GM12878 (cell line): ENCODE measurements around the gene ARHGAP12. TPM values are rescaled to one million over a fixed set of nuclear protein-coding genes. Genes with fewer than 3 reads are reported as not detected.
A peak's percentile ranks its signal among the peaks of the same experiment; 100 is the strongest.

Source experiments
- ATAC-seq: fragments of 200-7000 bp; cut with Tn5 transposase; 3 replicates; pipeline ENCODE4 v1.9.1; 2020; ENCODE audit warnings: mild to moderate bottlenecking, moderate library complexity
- BruUV-seq: library from RNA; stranded (reverse); fragments of 400-500 nt; replicated peaks from 2 replicates; lab custom pipeline; 2021; lab: Mats Ljungman, UMichigan
- CTCF ChIA-PET: fragments of 300-600 bp; sonication (Branson Sonifier 250); formaldehyde crosslinking; extraction: SDS; loops from one replicate; lab custom pipeline; 2021; ENCODE audit warnings: inconsistent platforms; lab: Yijun Ruan, JAX
- POLR2A ChIA-PET: fragments of 350-600 bp; formaldehyde crosslinking; extraction: SDS; loops from one replicate; lab custom pipeline; 2021; ENCODE audit warnings: inconsistent platforms; lab: Charles Lee
- RAD21 ChIA-PET: fragments of 300-600 bp; sonication (Branson Sonifier 250); formaldehyde crosslinking; loops from one replicate; lab custom pipeline; 2023; ENCODE audit warnings: antibody characterized with exemption; ENCODE audit not compliant: unreplicated experiment; lab: Charles Lee
- SMC1A ChIA-PET: fragments of 300-600 bp; sonication (Branson Sonifier 250); formaldehyde crosslinking; loops from one replicate; lab custom pipeline; 2023; ENCODE audit not compliant: unreplicated experiment, uncharacterized antibody; lab: Charles Lee
- DNase-seq: peaks from one replicate; pipeline ENCODE4 v3.0.0-alpha.2; 2011; ENCODE audit warnings: low read depth, low spot score
- FAIRE-seq: peaks from 3 replicates; lab custom pipeline; 2011; peaks lifted over from hg19 to GRCh38; lab: Jason Lieb, UNC
- H2AFZ ChIP-seq: 2 replicates; pipeline ENCODE4 v1.6.0; 2011; ENCODE audit warnings: low read depth, low read length, control low read depth; ENCODE audit not compliant: control insufficient read depth
- H3K27ac ChIP-seq: 2 replicates; pipeline ENCODE4 v1.5.1; 2011; ENCODE audit warnings: control low read depth; ENCODE audit not compliant: control insufficient read depth, insufficient read depth
- H3K27me3 ChIP-seq, 2 experiments: replicated peaks in 1 of 2; 2 replicates each; pipeline versions ENCODE4 v1.6.0 to v1.6.1; 2011; ENCODE audit warnings: low read length in 1 of 2; ENCODE audit not compliant: control insufficient read depth in 2 of 2, insufficient read depth in 2 of 2
- H3K36me3 ChIP-seq, 2 experiments: 2 replicates each; pipeline ENCODE4 v1.5.1; 2011; ENCODE audit warnings: low read length in 1 of 2; ENCODE audit not compliant: control insufficient read depth in 2 of 2, insufficient read depth in 2 of 2
- H3K4me1 ChIP-seq: 2 replicates; pipeline ENCODE4 v1.6.1; 2011; ENCODE audit warnings: mild to moderate bottlenecking, low read length, moderate library complexity, mixed read lengths; ENCODE audit not compliant: control insufficient read depth, insufficient read depth
- H3K4me2 ChIP-seq: 2 replicates; pipeline ENCODE4 v1.6.0; 2011; ENCODE audit warnings: control low read depth; ENCODE audit not compliant: control insufficient read depth, insufficient read depth
- H3K4me3 ChIP-seq: fragments of 200-600 bp; sonication (generic); 2 replicates; pipeline ENCODE4 v1.5.1; 2016
- H3K79me2 ChIP-seq: 2 replicates; pipeline ENCODE4 v1.6.0; 2011; ENCODE audit warnings: low read length; ENCODE audit not compliant: control insufficient read depth, insufficient read depth
- H3K9ac ChIP-seq: 2 replicates; pipeline ENCODE4 v1.8.0; 2011; ENCODE audit warnings: low read length, control low read depth, mixed read lengths; ENCODE audit not compliant: control insufficient read depth, insufficient read depth
- H3K9me3 ChIP-seq: replicated peaks from 3 replicates; pipeline ENCODE4 v1.5.1; 2011; ENCODE audit warnings: mild to moderate bottlenecking, low read length; ENCODE audit not compliant: control insufficient read depth, insufficient read depth
- H4K20me1 ChIP-seq: 2 replicates; pipeline ENCODE4 v1.6.0; 2011; ENCODE audit not compliant: control insufficient read depth, insufficient read depth
- DPF2 ChIP-seq: fragments of 450-650 bp; IDR thresholded peaks from 2 replicates; pipeline ENCODE4 v1.6.1; 2017; ENCODE audit warnings: mild to moderate bottlenecking
- KLF5 ChIP-seq: fragments of 450-650 bp; IDR thresholded peaks from 2 replicates; pipeline ENCODE4 v1.6.1; 2014; ENCODE audit warnings: mild to moderate bottlenecking; ENCODE audit not compliant: partially characterized antibody
- YY1 ChIP-seq: IDR thresholded peaks from 2 replicates; pipeline ENCODE4 v1.6.1; 2011; ENCODE audit warnings: low read depth, mild to moderate bottlenecking, low read length
- in situ Hi-C: fragments of 300-500 bp; cut with MboI; formaldehyde crosslinking; loops from 9 replicates; pipeline ENCODE4 v1.14.3; 2018; ENCODE audit warnings: mixed read lengths
- intact Hi-C: fragments of 100-400 bp; cut with micrococcal nuclease; formaldehyde crosslinking; loops from one replicate; pipeline ENCODE4 v1.14.2; 2022; ENCODE audit not compliant: unreplicated experiment
- polyA plus RNA-seq, 11 experiments: library from polyadenylated mRNA; depleted of rRNA in 4 of 11; unstranded in 6 of 11; stranded (reverse) in 5 of 11; fragments of >200 nt; fragmentation: Nextera tagmentation in 4 of 11; fragmentation: Illumina TruSeq in 1 of 11; extraction: Ambion mirVana in 4 of 11; extraction: Trizol in 1 of 11; gene quantifications; 1 replicate in 1 of 11; 2 replicates in 10 of 11; pipeline versions ENCODE4 v1.2.1 to v1.2.3, GENCODE V29; 2011 to 2016; ENCODE audit warnings: inconsistent platforms in 2 of 11, missing spikeins in 2 of 11, low read depth in 1 of 11
- total RNA-seq, 4 experiments: library from RNA; depleted of rRNA in 3 of 4; stranded (reverse); fragments of >200 nt in 3 of 4; fragmentation: Illumina TruSeq in 1 of 4; extraction: Trizol in 1 of 4; gene quantifications; 2 replicates each; pipeline versions ENCODE4 v1.2.1 to v1.2.3, GENCODE V29; 2013 to 2021
- TF ChIP-seq, protein P1 (sequence below): fragments of 450-650 bp; IDR thresholded peaks from 2 replicates; pipeline ENCODE4 v1.6.1; 2016; ENCODE audit warnings: mild to moderate bottlenecking, moderate library complexity, borderline replicate concordance

Gene ARHGAP12
- total and polyA plus RNA-seq, 10 of the 15 experiments (the other 5 are each of a cell fraction or from before 2014, with no cell fraction given), result 5.4 to 15.6 (median 8.5) TPM

- ChIA-PET POLR2A (interaction anchor here (1.0 to 2.0 kb wide), 3 partner anchors 38 to 53 kb away, joined by 3 to 7 read pairs (median 3); no protein-coding TSS in a partner anchor), CTCF (interaction anchor here (0.7 to 1.4 kb wide), 6 partner anchors 12 to 127 kb away, joined by 3 to 14 read pairs (median 3); no protein-coding TSS in a partner anchor), SMC1A (interaction anchor here (0.6 to 3.4 kb wide), 4 partner anchors 34 to 1048 kb away, joined by 3 to 17 read pairs (median 10); no protein-coding TSS in a partner anchor), RAD21 (interaction anchor here (1.0 to 1.6 kb wide), 2 partner anchors 16 to 28 kb away, joined by 3 to 4 read pairs; no protein-coding TSS in a partner anchor)
- Histone ChIP-seq H3K4me1 (peaks cover 9% of the 10 kb centered on the region), H3K27me3 (no peaks in the 10 kb centered on the region), H3K9me3 (no peaks in the 10 kb centered on the region), H3K36me3 (no peaks in the 10 kb centered on the region), H4K20me1 (no peaks in the 10 kb centered on the region), H3K27ac (no peak overlapping the region), H3K4me3 (no peak overlapping the region), H2AFZ (no peak overlapping the region), H3K4me2 (no peak overlapping the region), H3K79me2 (no peaks in the 10 kb centered on the region), H3K9ac (no peak overlapping the region)
- BruUV-seq, result no TSS peak
- ATAC-seq, result no peak
- no peak for FAIRE-seq
- intact Hi-C loops (loop anchor here (5.0 kb wide), 1 partner anchor 49 kb away; the partner anchor contains the start of gene ARHGAP12), in situ Hi-C loops (no loop called here)
- TF ChIP-seq KLF5 (no peak), YY1 (0 out of 2 replicates have a peak, but pooled peaks have one; percentile 9), DPF2 (no peak)
- TF ChIP-seq, protein P1, sequence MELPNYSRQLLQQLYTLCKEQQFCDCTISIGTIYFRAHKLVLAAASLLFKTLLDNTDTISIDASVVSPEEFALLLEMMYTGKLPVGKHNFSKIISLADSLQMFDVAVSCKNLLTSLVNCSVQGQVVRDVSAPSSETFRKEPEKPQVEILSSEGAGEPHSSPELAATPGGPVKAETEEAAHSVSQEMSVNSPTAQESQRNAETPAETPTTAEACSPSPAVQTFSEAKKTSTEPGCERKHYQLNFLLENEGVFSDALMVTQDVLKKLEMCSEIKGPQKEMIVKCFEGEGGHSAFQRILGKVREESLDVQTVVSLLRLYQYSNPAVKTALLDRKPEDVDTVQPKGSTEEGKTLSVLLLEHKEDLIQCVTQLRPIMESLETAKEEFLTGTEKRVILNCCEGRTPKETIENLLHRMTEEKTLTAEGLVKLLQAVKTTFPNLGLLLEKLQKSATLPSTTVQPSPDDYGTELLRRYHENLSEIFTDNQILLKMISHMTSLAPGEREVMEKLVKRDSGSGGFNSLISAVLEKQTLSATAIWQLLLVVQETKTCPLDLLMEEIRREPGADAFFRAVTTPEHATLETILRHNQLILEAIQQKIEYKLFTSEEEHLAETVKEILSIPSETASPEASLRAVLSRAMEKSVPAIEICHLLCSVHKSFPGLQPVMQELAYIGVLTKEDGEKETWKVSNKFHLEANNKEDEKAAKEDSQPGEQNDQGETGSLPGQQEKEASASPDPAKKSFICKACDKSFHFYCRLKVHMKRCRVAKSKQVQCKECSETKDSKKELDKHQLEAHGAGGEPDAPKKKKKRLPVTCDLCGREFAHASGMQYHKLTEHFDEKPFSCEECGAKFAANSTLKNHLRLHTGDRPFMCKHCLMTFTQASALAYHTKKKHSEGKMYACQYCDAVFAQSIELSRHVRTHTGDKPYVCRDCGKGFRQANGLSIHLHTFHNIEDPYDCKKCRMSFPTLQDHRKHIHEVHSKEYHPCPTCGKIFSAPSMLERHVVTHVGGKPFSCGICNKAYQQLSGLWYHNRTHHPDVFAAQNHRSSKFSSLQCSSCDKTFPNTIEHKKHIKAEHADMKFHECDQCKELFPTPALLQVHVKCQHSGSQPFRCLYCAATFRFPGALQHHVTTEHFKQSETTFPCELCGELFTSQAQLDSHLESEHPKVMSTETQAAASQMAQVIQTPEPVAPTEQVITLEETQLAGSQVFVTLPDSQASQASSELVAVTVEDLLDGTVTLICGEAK, result peak; percentile 94
- no peak for DNase-seq
Measured at GRCh38 chr10:31878486-31878885, 50.1 kb downstream of the ARHGAP12 start.
